Mammary epithelial cell (primary cell): ENCODE results near the gene HGS.
"Not testable (repeated sequence)": the region's sequence is repeated elsewhere in the genome, so short reads cannot be mapped to it uniquely, and the experiment has no call there.

ENCODE experiments used
- CTCF ChIP-seq, 2 donors: IDR thresholded peaks in 1 of 2; conservative IDR thresholded peaks in 1 of 2; 2 replicates each; pipeline ENCODE4 v1.5.1; 2011 to 2012; ENCODE audit warnings: inconsistent platforms in 2 of 2, low read length in 2 of 2, mild to moderate bottlenecking in 2 of 2, control low read depth in 1 of 2, low read depth in 1 of 2; ENCODE audit not compliant: insufficient read depth in 1 of 2; ENCODE audit errors: extremely low read depth in 1 of 2
- EZH2 ChIP-seq: IDR thresholded peaks from 2 replicates; pipeline ENCODE4 v1.6.1; 2012; ENCODE audit warnings: low read length, inconsistent platforms, borderline replicate concordance

DNA sequence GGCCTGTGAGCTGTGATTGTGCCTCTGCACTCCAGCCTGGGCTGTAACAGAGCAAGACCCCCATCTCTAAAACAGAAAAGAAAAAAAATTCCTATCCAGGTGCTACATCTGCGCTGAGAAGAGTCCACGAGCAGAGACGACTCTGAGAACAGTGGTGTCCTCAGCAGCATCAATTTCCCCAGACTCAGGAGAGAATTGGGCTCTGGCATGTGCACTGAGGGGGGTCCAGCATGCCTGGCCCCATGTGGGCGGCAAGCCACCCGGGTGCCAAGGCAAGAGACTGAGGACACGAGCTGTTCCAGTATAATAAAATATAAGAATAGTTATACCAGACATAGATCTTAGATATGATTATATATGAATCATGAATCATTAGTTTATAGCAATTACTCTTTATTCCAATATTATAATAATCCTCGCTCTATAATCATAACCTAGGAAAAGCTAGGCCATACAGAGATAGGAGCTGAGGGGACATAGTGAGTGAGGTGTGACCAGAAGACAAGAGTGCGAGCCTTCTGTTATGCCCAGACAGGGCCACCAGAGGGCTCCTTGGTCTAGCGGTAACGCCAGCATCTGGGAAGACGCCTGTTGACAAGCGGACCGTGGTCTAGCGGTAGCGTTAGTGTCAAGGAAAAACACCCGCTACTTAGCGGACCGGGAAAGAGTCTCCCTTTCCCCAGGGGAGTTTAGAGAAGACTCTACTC, 8.1 kb upstream of the HGS start:
- TF ChIP-seq CTCF (conservative IDR thresholded peaks at IDR 0.05 in 1 of 2, IDR thresholded peaks at IDR 0.05 in 1 of 2; ENCODE audit: extremely low read depth in 1 of 2, insufficient read depth in 1 of 2, low read depth in 1 of 2, low read length in 2 of 2), result peak; percentile 16 to 44
- TF ChIP-seq EZH2, result not testable (repeated sequence)
